Stomach (tissue), 4 donors: ENCODE measurements around the gene MPG.

Experiments used
- POLR2A ChIP-seq, 4 donors: fragments of 450-650 bp; IDR thresholded peaks; one replicate each; pipeline ENCODE4 v1.6.1; 2016; ENCODE audit warnings: antibody characterized with exemption in 4 of 4, control low read depth in 2 of 4, mild to moderate bottlenecking in 1 of 4, moderate library complexity in 1 of 4
- POLR2AphosphoS5 ChIP-seq, 3 donors: sonication (generic); formaldehyde crosslinking; IDR thresholded peaks; one replicate each; pipeline ENCODE4 v1.6.1; 2016; ENCODE audit warnings: antibody characterized with exemption in 3 of 3
- TF ChIP-seq, protein P1 (sequence below), 7 experiments: fragments of 450-650 bp in 4 of 7; fragments of 200-600 bp in 3 of 7; sonication (generic) in 3 of 7; IDR thresholded peaks; one replicate each; pipeline ENCODE4 v1.5.1; 2016 to 2019; ENCODE audit warnings: antibody characterized with exemption in 7 of 7, control low read depth in 2 of 7, mild to moderate bottlenecking in 1 of 7

DNA sequence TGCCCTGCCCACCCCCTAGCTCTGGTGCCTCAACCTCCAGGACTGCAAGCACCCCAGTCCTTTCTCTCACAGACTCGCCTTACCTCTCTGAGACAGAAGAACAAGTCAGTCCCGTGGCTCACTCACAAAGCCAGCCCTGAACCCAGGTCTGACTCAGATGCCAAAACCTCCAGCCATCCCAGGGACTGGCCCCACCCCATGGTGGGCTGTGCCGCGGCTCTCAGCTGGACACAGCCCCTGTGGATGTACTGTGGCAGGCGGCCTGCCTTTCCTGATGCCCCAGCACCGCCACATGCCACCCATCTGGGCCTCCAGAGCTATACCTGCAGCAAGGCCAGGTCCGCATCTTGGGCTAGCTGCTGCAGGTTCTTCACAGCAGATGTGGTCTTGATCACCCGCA, 19.8 kb downstream of the MPG start:
- TF ChIP-seq, protein P1, sequence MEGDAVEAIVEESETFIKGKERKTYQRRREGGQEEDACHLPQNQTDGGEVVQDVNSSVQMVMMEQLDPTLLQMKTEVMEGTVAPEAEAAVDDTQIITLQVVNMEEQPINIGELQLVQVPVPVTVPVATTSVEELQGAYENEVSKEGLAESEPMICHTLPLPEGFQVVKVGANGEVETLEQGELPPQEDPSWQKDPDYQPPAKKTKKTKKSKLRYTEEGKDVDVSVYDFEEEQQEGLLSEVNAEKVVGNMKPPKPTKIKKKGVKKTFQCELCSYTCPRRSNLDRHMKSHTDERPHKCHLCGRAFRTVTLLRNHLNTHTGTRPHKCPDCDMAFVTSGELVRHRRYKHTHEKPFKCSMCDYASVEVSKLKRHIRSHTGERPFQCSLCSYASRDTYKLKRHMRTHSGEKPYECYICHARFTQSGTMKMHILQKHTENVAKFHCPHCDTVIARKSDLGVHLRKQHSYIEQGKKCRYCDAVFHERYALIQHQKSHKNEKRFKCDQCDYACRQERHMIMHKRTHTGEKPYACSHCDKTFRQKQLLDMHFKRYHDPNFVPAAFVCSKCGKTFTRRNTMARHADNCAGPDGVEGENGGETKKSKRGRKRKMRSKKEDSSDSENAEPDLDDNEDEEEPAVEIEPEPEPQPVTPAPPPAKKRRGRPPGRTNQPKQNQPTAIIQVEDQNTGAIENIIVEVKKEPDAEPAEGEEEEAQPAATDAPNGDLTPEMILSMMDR (IDR thresholded peaks at IDR 0.05): no peak
- TF ChIP-seq POLR2AphosphoS5 (IDR thresholded peaks at IDR 0.05): no peak
- TF ChIP-seq POLR2A (IDR thresholded peaks at IDR 0.05): no peak
